Chondrocyte (in vitro differentiated cells): ENCODE data around the gene TSPAN5. TPM values are rescaled to one million over a fixed set of nuclear protein-coding genes. Genes with fewer than 3 reads are reported as not detected.
"Not testable (repeated sequence)": the region's sequence is repeated elsewhere in the genome, so short reads cannot be mapped to it uniquely, and the experiment has no call there.

Experiments used
- DNase-seq: peaks from one replicate; pipeline ENCODE4 v3.0.0; 2021; ENCODE audit warnings: mixed read lengths, low spot score
- H3K27ac Mint-ChIP-seq: one replicate; pipeline ENCODE4 v1.8.0; 2021; ENCODE audit warnings: mild to moderate bottlenecking, moderate library complexity, mixed read lengths; ENCODE audit not compliant: unreplicated experiment
- H3K27me3 Mint-ChIP-seq: 2 replicates; pipeline ENCODE4 v1.8.0; 2021; ENCODE audit warnings: low read depth, mixed read lengths
- H3K36me3 Mint-ChIP-seq: 2 replicates; pipeline ENCODE4 v1.8.0; 2021; ENCODE audit warnings: low read depth, mixed read lengths
- H3K4me1 Mint-ChIP-seq: 2 replicates; pipeline ENCODE4 v1.8.0; 2021; ENCODE audit warnings: low read depth, mild to moderate bottlenecking, mixed read lengths
- H3K4me3 Mint-ChIP-seq: one replicate; pipeline ENCODE4 v1.8.0; 2021; ENCODE audit warnings: mild to moderate bottlenecking, moderate library complexity, mixed read lengths; ENCODE audit not compliant: unreplicated experiment
- H3K9me3 Mint-ChIP-seq: 2 replicates; pipeline ENCODE4 v1.8.0; 2021; ENCODE audit warnings: low read depth, mixed read lengths
- total RNA-seq: library from RNA; stranded (reverse); gene quantifications from 3 replicates; pipeline ENCODE4 v1.2.1, GENCODE V29; 2021
- TF ChIP-seq, protein P1 (sequence below): fragments of 200-600 bp; sonication (generic); IDR thresholded peaks from 2 replicates; pipeline ENCODE4 v1.5.0; 2021; ENCODE audit warnings: antibody characterized with exemption, mild to moderate bottlenecking, moderate library complexity

TSPAN5 gene
- total RNA-seq, 1 donor from 2014 or later: 55.5 TPM

DNA sequence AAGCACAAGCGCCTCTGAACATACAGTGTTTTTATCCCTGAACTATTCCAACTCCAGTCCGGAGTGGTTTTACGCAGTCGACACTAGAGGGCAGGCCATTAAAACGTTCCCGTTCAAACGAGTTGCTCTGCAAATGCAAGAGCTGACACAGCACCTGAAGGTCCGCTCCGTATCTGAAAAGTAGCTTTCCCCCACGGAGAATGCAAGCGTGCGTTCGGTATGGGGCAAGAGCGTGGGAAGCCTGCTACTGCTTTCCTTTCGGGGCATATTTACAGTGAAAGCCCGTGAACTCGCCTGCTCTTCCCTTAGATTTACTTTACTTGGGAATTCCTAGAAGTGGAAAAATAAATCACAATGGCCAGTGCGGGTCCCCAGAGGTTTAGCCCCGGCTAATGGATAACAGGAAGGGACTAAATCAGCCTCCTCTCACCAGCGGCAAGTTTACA lies 190.8 kb downstream of the TSPAN5 start:
- Mint-ChIP-seq H3K27ac (peak overlapping the region; percentile 90), H3K9me3 (no peaks in the 10 kb centered on the region), H3K4me3 (peak overlapping the region; percentile 73)

DNA sequence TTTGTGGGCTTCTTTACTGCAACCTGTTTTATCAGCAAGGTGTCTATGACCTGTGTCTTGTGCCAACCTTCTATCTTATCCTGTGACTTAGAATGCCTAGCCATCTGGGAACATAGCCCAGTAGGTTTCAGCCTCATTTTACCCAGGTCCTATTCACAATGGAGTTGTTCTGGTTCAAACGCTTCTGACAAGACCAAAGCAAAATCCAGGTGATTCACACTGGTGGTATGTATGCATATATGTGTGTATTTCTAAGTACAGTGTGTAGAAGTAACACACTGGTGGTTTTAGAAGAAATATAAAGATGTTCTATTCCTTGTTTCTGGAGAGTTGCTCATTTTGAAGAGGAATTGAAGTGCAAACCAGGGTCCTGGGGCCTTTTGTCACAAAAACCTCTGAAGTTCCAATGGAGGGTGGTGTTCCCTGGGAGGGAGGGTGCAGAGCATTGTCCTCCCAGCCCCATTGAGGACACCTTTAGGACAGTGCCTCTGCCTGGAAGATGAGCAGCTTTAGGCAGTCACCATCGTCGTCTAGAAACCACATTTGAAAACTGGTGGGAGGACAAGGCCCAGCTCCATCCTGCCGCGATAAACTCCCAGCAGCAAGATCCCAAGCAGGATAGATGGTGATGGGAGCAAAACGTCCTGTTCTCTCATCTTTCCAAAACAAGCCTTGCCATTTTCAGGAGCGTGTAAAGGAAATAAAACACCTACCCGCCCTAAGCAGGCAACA lies 191.4 kb downstream of the TSPAN5 start:
- H3K9me3 Mint-ChIP-seq: no peaks in the 10 kb centered on the region
- H3K27me3 Mint-ChIP-seq: no peaks in the 10 kb centered on the region
- peaks cover 11% of the 10 kb centered on the region for H3K36me3 Mint-ChIP-seq
- H3K27ac Mint-ChIP-seq: peak overlapping the region; percentile 90
- no peak for DNase-seq
- peak overlapping the region; percentile 73 for H3K4me3 Mint-ChIP-seq
- peaks cover 36% of the 10 kb centered on the region for H3K4me1 Mint-ChIP-seq
- TF ChIP-seq, protein P1, sequence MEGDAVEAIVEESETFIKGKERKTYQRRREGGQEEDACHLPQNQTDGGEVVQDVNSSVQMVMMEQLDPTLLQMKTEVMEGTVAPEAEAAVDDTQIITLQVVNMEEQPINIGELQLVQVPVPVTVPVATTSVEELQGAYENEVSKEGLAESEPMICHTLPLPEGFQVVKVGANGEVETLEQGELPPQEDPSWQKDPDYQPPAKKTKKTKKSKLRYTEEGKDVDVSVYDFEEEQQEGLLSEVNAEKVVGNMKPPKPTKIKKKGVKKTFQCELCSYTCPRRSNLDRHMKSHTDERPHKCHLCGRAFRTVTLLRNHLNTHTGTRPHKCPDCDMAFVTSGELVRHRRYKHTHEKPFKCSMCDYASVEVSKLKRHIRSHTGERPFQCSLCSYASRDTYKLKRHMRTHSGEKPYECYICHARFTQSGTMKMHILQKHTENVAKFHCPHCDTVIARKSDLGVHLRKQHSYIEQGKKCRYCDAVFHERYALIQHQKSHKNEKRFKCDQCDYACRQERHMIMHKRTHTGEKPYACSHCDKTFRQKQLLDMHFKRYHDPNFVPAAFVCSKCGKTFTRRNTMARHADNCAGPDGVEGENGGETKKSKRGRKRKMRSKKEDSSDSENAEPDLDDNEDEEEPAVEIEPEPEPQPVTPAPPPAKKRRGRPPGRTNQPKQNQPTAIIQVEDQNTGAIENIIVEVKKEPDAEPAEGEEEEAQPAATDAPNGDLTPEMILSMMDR: no peak

More for the DNA sequence above, 190.8 kb downstream of the TSPAN5 start:
- Mint-ChIP-seq H3K4me1 (peaks cover 36% of the 10 kb centered on the region), H3K27me3 (no peaks in the 10 kb centered on the region), H3K36me3 (peaks cover 15% of the 10 kb centered on the region)
- DNase-seq: no peak
- TF ChIP-seq, protein P1: peak; percentile 97

DNA sequence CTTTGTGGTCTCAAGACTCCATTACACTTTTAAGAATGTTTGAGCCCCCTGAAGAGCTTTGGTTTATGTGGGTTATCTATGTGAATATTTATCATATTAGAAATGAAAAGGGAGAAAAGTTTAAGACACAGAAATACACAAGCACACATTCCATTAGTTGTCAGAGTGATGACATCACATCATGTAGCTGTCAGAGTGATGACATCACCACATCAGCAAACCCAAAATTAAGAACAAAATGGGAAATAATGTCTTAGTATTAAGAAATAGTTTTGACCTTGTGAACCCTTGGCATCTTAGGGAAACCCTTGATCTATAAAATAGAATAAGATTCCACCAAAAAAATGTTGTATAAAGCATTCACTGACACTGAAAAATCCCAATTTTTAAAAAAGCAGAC lies 195.9 kb downstream of the TSPAN5 start:
- Mint-ChIP-seq H3K9me3 (peaks cover 3% of the 10 kb centered on the region), H3K4me1 (peaks cover 5% of the 10 kb centered on the region), H3K36me3 (no peaks in the 10 kb centered on the region), H3K27ac (no peak overlapping the region), H3K4me3 (no peak overlapping the region), H3K27me3 (no peaks in the 10 kb centered on the region)
- TF ChIP-seq, protein P1: no peak
- DNase-seq: no peak

DNA sequence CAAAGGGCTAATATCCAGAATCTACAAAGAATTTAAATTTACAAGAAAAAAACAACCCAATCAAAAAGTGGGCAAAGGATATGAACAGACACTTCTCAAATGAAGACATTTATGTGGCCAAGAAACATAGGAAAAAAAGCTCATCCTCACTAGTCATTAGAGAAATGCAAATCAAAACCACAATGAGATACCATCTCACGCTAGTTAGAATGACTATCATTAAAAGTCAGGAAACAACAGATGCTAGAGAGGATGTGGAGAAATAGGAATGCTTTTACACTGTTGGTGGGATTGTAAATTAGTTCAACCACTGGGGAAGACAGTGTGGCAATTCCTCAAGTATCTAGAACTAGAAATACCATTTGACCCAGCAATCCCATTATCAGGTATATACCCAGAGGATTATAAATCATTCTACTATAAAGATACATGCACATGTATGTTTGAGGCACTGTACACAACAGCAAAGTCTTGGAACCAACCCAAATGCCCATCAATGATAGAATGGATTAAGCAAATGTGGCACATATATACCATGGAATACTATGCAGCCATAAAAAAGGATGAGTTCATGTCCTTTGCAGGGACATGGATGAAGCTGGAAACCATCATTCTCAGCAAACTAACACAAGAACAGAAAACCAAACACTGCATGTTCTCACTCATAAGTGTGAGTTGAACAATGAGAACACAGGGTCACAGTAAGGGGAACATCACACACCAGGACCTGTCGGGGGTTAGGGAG lies 197.1 kb downstream of the TSPAN5 start:
- H3K36me3 Mint-ChIP-seq, H3K27me3 Mint-ChIP-seq, DNase-seq, H3K27ac Mint-ChIP-seq, H3K4me1 Mint-ChIP-seq, H3K4me3 Mint-ChIP-seq, H3K9me3 Mint-ChIP-seq: not testable (repeated sequence)

DNA sequence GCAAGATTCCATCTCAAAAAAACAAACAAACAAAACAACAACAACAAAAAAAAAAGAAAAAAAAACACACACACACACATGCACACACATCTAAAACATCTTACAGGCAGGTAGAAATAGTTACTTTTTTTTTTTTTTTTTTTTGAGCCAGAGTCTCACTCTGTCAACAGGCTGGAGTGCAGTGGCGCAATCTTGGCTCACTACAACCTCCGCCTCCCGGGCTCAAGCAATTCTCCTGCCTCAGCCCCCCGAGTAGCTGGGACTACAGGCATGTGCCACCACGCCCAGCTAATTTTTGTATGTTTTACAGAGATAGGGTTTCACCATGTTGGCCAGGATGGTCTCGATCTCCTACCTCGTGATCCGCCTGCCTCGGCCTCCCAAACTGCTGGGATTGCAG lies 201.0 kb downstream of the TSPAN5 start:
- peaks cover 15% of the 10 kb centered on the region for H3K9me3 Mint-ChIP-seq
- H3K27ac Mint-ChIP-seq, H3K4me3 Mint-ChIP-seq, H3K27me3 Mint-ChIP-seq, H3K4me1 Mint-ChIP-seq, H3K36me3 Mint-ChIP-seq, DNase-seq: not testable (repeated sequence)

DNA sequence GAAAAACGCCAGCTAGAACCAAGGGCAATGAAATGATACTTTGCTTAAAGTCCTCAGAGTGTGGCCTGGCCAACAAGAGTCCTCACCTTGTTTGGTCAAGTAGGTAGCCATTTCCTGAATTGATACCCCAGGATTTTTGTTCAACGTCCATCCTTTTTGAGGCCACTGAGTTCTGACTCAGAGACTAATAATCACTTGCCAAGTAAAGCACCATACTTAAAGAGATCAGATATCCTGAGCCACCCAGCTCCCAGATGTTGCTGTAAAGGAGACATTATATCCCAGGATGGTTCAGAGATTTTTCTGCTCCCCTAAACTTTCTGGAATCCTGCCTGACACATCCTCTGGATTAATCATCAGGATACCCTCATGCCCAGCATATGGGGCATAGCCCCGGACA lies 206.3 kb downstream of the TSPAN5 start:
- Mint-ChIP-seq H3K27me3 (no peaks in the 10 kb centered on the region), H3K4me3 (no peak overlapping the region), H3K27ac (no peak overlapping the region), H3K36me3 (peaks cover 2% of the 10 kb centered on the region), H3K4me1 (peaks cover 6% of the 10 kb centered on the region), H3K9me3 (peaks cover 13% of the 10 kb centered on the region)
- DNase-seq: no peak
- TF ChIP-seq, protein P1: no peak
